GF-D8 (cell line): ENCODE results near the gene NRG2.

ENCODE experiments used
- DNase-seq: peaks from one replicate; lab custom pipeline; 2025; lab: John Stamatoyannopoulos, UW

NRG2 gene

GRCh38 chr5:139903450-139903794 lies 139.7 kb downstream of the NRG2 start:
- DNase-seq: no peak

GRCh38 chr5:139901986-139902385 lies 141.1 kb downstream of the NRG2 start:
- no peak for DNase-seq

- DNase-seq: no peak
Observed at GRCh38 chr5:139901251-139901575, 141.9 kb downstream of the NRG2 start.

GRCh38 chr5:139900546-139901250 lies 142.4 kb downstream of the NRG2 start:
- DNase-seq: no peak

GRCh38 chr5:139898981-139899380 lies 144.1 kb downstream of the NRG2 start:
- no peak for DNase-seq

GRCh38 chr5:139897982-139898381 lies 145.1 kb downstream of the NRG2 start:
- DNase-seq: no peak

GRCh38 chr5:139897342-139897741 lies 145.8 kb downstream of the NRG2 start:
- no peak for DNase-seq

GRCh38 chr5:139896718-139897117 lies 146.4 kb downstream of the NRG2 start:
- no peak for DNase-seq

GRCh38 chr5:139895647-139896046 lies 147.5 kb downstream of the NRG2 start:
- DNase-seq: no peak

GRCh38 chr5:139895046-139895445 lies 148.1 kb downstream of the NRG2 start:
- DNase-seq: no peak

GRCh38 chr5:139893873-139894272 lies 149.2 kb downstream of the NRG2 start:
- no peak for DNase-seq

- no peak for DNase-seq
Observed at GRCh38 chr5:139889410-139889809, 153.7 kb downstream of the NRG2 start.

GRCh38 chr5:139888370-139888769 lies 154.7 kb downstream of the NRG2 start:
- DNase-seq: no peak

GRCh38 chr5:139886213-139886612 lies 156.9 kb downstream of the NRG2 start:
- no peak for DNase-seq

GRCh38 chr5:139885857-139886208 lies 157.3 kb downstream of the NRG2 start:
- DNase-seq: no peak

- no peak for DNase-seq
Observed at GRCh38 chr5:139885172-139885856, 157.8 kb downstream of the NRG2 start.

- no peak for DNase-seq
Observed at GRCh38 chr5:139884734-139885133, 158.4 kb downstream of the NRG2 start.

GRCh38 chr5:139884144-139884543 lies 159.0 kb downstream of the NRG2 start:
- DNase-seq: no peak

- no peak for DNase-seq
Observed at GRCh38 chr5:139882961-139883539, 160.0 kb downstream of the NRG2 start.

GRCh38 chr5:139882316-139882715 lies 160.8 kb downstream of the NRG2 start:
- no peak for DNase-seq

GRCh38 chr5:139881143-139881733 lies 161.9 kb downstream of the NRG2 start:
- no peak for DNase-seq

- DNase-seq: no peak
Observed at GRCh38 chr5:139880416-139881142, 162.5 kb downstream of the NRG2 start.

GRCh38 chr5:139878093-139878492 lies 165.0 kb downstream of the NRG2 start:
- no peak for DNase-seq
